Hepatocyte (in vitro differentiated cells): ENCODE measurements around the gene SMARCB1.

Source experiments
- CTCF ChIP-seq: fragments of 200-600 bp; sonication (generic); IDR thresholded peaks from 2 replicates; pipeline ENCODE4 v1.5.1; 2016; ENCODE audit warnings: antibody characterized with exemption, mild to moderate bottlenecking; ENCODE audit not compliant: poor library complexity
- EZH2 ChIP-seq: fragments of 200-600 bp; sonication (generic); IDR thresholded peaks from 2 replicates; pipeline ENCODE4 v1.6.1; 2016; ENCODE audit warnings: antibody characterized with exemption, mild to moderate bottlenecking, borderline replicate concordance
- EZH2phosphoT487 ChIP-seq: fragments of 200-600 bp; sonication (generic); IDR thresholded peaks from one replicate; pipeline ENCODE4 v1.6.1; 2018; ENCODE audit warnings: antibody characterized with exemption, mild to moderate bottlenecking, low read depth, moderate library complexity; ENCODE audit not compliant: unreplicated experiment, severe bottlenecking

- TF ChIP-seq CTCF (no peak), EZH2 (no peak), EZH2phosphoT487 (no peak)
These were observed 50.7 kb downstream of the SMARCB1 start for GRCh38 chr22:23837496-23837859.
